K562 (cell line): Measurements from ENCODE around the gene OR52W1. TPM values are rescaled to one million over a fixed set of nuclear protein-coding genes. Genes with fewer than 3 reads are reported as not detected.

ENCODE experiments used
- E2F5 ChIP-seq: sonication (generic); formaldehyde crosslinking; IDR thresholded peaks from 2 replicates; pipeline ENCODE4 v1.8.0; 2022; ENCODE audit warnings: mild to moderate bottlenecking, missing genetic modification reagents
- HDAC1 ChIP-seq, 2 experiments: fragments of 450-650 bp; IDR thresholded peaks; 2 replicates each; pipeline ENCODE4 v1.6.1; 2016 to 2017; ENCODE audit warnings: inconsistent platforms in 1 of 2, mild to moderate bottlenecking in 1 of 2, moderate library complexity in 1 of 2
- LEF1 ChIP-seq: fragments of 450-650 bp; IDR thresholded peaks from 2 replicates; pipeline ENCODE4 v1.6.1; 2016; ENCODE audit warnings: mild to moderate bottlenecking
- NCOA4 ChIP-seq: fragments of 450-650 bp; IDR thresholded peaks from 2 replicates; pipeline ENCODE4 v1.6.1; 2018; ENCODE audit warnings: mild to moderate bottlenecking; ENCODE audit not compliant: partially characterized antibody
- NCOR1 ChIP-seq: fragments of 450-650 bp; IDR thresholded peaks from 2 replicates; pipeline ENCODE4 v1.6.1; 2016; ENCODE audit warnings: mild to moderate bottlenecking, moderate library complexity
- NFIX ChIP-seq: fragments of 250-450 bp; sonication (Bioruptor Pico); IDR thresholded peaks from 2 replicates; pipeline ENCODE4 v1.4.0; 2020; ENCODE audit warnings: low read depth, mild to moderate bottlenecking, moderate library complexity
- NUFIP1 ChIP-seq: fragments of 450-650 bp; IDR thresholded peaks from 2 replicates; pipeline ENCODE4 v1.6.1; 2018; ENCODE audit not compliant: partially characterized antibody
- PCBP2 ChIP-seq: fragments of 200-400 bp; formaldehyde crosslinking; IDR thresholded peaks from 2 replicates; pipeline ENCODE4 v1.6.1; 2018; ENCODE audit warnings: low read length, low read depth, mild to moderate bottlenecking, moderate library complexity; ENCODE audit not compliant: poor library complexity, severe bottlenecking
- POLR2AphosphoS5 ChIP-seq: IDR thresholded peaks from 2 replicates; pipeline ENCODE4 v1.6.1; 2011; ENCODE audit warnings: mild to moderate bottlenecking, low read depth, low read length, moderate library complexity; ENCODE audit not compliant: control insufficient read depth, insufficient read depth
- RBM14 ChIP-seq: fragments of 200-400 bp; formaldehyde crosslinking; IDR thresholded peaks from 2 replicates; pipeline ENCODE4 v1.6.1; 2018; ENCODE audit warnings: low read depth, mild to moderate bottlenecking, low read length, moderate library complexity, borderline replicate concordance; ENCODE audit not compliant: insufficient read depth
- RBM15 ChIP-seq: fragments of 200-400 bp; formaldehyde crosslinking; IDR thresholded peaks from 2 replicates; pipeline ENCODE4 v1.6.1; 2018; ENCODE audit warnings: mild to moderate bottlenecking, low read length, moderate library complexity; ENCODE audit not compliant: insufficient read depth
- RFX1 ChIP-seq: fragments of 450-650 bp; IDR thresholded peaks from 2 replicates; pipeline ENCODE4 v1.6.1; 2016; ENCODE audit warnings: mild to moderate bottlenecking, moderate library complexity
- SAFB ChIP-seq: fragments of 200-400 bp; formaldehyde crosslinking; IDR thresholded peaks from 2 replicates; pipeline ENCODE4 v1.6.1; 2017; ENCODE audit warnings: low read depth, low read length, borderline replicate concordance
- SMARCA4 ChIP-seq: fragments of 450-650 bp; IDR thresholded peaks from 2 replicates; pipeline ENCODE4 v1.6.1; 2016
- ZBTB43 ChIP-seq: sonication (generic); formaldehyde crosslinking; IDR thresholded peaks from 2 replicates; pipeline ENCODE4 v1.8.0; 2023; ENCODE audit warnings: mild to moderate bottlenecking, missing genetic modification reagents
- ZNF395 ChIP-seq: fragments of 200-800 bp; sonication (Bioruptor generic); IDR thresholded peaks from 2 replicates; pipeline ENCODE4 v1.6.1; 2017; ENCODE audit warnings: missing genetic modification characterization, missing compliant biosample characterization
- polyA plus RNA-seq, 8 experiments: library from polyadenylated mRNA; depleted of rRNA in 4 of 8; stranded (reverse) in 5 of 8; unstranded in 3 of 8; fragments of >200 nt; fragmentation: Nextera tagmentation in 2 of 8; fragmentation: Illumina TruSeq in 1 of 8; extraction: Ambion mirVana in 2 of 8; extraction: Trizol in 1 of 8; gene quantifications; 2 replicates each; pipeline versions ENCODE4 v1.2.1 to v1.2.3, GENCODE V29; 2011 to 2014; ENCODE audit warnings: inconsistent platforms in 1 of 8, missing spikeins in 1 of 8
- total RNA-seq, 7 experiments: library from RNA; depleted of rRNA in 6 of 7; stranded (reverse); fragments of >200 nt in 6 of 7; fragmentation: Illumina TruSeq in 2 of 7; extraction: Trizol in 2 of 7; gene quantifications; 2 replicates each; pipeline versions ENCODE4 v1.2.1 to v1.2.3, GENCODE V29; 2011 to 2021; ENCODE audit warnings: low replicate concordance in 1 of 7
- TF ChIP-seq, protein P1 (sequence below): fragments of 450-650 bp; conservative IDR thresholded peaks from 2 replicates; pipeline ENCODE4 v1.6.1; 2016; ENCODE audit warnings: missing genetic modification characterization, low read depth, mild to moderate bottlenecking, control low read depth, missing compliant biosample characterization
- TF ChIP-seq, protein P2 (sequence below): fragments of 450-650 bp; IDR thresholded peaks from 2 replicates; pipeline ENCODE4 v1.6.1; 2017; ENCODE audit warnings: antibody characterized with exemption, mild to moderate bottlenecking

The OR52W1 gene
- total and polyA plus RNA-seq, 9 of the 15 experiments (the other 6 are each of a cell fraction or from before 2014, with no cell fraction given): not detected

DNA sequence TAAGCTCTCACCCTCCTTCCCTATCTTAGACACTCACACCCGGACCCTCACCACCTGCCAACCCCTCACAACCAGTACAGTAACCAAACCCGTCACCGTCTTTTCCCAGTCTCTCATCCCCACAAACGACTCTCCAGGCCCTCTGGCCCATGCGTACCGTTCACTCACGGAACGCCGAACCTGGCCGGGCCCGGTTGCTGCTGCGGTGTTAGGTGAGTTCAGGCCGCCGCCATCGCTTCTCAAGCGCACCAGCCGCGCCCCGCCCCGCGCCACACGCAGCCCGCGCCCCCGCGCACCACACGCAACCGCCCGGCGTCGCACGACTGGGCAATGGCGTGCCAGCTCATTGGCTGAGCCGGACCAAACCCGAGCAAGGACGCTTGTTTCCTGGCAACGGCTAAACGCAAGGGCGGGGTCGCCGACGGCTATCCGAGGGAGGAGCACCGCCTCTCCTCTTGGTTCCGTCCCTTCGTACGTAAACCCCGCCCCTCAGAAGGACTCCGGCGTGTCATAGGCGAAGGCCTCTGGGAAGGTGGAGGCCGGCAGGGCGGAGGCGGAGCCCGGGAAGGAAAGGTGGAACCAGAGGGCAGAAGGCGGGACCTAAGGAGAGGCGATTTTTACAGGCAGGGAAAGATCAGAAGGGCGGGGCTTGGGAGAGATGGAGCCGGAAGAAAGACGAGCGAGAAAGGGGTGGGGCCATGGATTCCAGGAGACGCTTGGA is 35.5 kb downstream of the OR52W1 start, which contains the start of gene FHIP1B (continued):
- TF ChIP-seq ZBTB43 (CRISPR knock-in tag): no peak
- TF ChIP-seq, protein P1, sequence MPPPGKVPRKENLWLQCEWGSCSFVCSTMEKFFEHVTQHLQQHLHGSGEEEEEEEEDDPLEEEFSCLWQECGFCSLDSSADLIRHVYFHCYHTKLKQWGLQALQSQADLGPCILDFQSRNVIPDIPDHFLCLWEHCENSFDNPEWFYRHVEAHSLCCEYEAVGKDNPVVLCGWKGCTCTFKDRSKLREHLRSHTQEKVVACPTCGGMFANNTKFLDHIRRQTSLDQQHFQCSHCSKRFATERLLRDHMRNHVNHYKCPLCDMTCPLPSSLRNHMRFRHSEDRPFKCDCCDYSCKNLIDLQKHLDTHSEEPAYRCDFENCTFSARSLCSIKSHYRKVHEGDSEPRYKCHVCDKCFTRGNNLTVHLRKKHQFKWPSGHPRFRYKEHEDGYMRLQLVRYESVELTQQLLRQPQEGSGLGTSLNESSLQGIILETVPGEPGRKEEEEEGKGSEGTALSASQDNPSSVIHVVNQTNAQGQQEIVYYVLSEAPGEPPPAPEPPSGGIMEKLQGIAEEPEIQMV (tag): no peak
- TF ChIP-seq ZNF395 (CRISPR knock-in tag): no peak
- no peak for TF ChIP-seq NCOA4
- TF ChIP-seq POLR2AphosphoS5: peak; percentile 56; the same call in 1 of the 2 replicates
- no peak for TF ChIP-seq SAFB
- TF ChIP-seq RBM14: no peak
- TF ChIP-seq NUFIP1: no peak
- TF ChIP-seq E2F5 (CRISPR knock-in tag): peak; percentile 55; the same call in 1 of the 2 replicates
- no peak for TF ChIP-seq SMARCA4
- TF ChIP-seq, protein P2, sequence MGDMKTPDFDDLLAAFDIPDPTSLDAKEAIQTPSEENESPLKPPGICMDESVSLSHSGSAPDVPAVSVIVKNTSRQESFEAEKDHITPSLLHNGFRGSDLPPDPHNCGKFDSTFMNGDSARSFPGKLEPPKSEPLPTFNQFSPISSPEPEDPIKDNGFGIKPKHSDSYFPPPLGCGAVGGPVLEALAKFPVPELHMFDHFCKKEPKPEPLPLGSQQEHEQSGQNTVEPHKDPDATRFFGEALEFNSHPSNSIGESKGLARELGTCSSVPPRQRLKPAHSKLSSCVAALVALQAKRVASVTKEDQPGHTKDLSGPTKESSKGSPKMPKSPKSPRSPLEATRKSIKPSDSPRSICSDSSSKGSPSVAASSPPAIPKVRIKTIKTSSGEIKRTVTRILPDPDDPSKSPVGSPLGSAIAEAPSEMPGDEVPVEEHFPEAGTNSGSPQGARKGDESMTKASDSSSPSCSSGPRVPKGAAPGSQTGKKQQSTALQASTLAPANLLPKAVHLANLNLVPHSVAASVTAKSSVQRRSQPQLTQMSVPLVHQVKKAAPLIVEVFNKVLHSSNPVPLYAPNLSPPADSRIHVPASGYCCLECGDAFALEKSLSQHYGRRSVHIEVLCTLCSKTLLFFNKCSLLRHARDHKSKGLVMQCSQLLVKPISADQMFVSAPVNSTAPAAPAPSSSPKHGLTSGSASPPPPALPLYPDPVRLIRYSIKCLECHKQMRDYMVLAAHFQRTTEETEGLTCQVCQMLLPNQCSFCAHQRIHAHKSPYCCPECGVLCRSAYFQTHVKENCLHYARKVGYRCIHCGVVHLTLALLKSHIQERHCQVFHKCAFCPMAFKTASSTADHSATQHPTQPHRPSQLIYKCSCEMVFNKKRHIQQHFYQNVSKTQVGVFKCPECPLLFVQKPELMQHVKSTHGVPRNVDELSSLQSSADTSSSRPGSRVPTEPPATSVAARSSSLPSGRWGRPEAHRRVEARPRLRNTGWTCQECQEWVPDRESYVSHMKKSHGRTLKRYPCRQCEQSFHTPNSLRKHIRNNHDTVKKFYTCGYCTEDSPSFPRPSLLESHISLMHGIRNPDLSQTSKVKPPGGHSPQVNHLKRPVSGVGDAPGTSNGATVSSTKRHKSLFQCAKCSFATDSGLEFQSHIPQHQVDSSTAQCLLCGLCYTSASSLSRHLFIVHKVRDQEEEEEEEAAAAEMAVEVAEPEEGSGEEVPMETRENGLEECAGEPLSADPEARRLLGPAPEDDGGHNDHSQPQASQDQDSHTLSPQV: no peak
- peak in 1 of 2 experiments; percentile 87; a peak in 2 of 4 replicates for TF ChIP-seq HDAC1 (IDR thresholded peaks at IDR 0.05)
- TF ChIP-seq NCOR1: no peak
- TF ChIP-seq LEF1: no peak
- TF ChIP-seq NFIX: no peak
- TF ChIP-seq RFX1: peak; percentile 94
- no peak for TF ChIP-seq PCBP2
- TF ChIP-seq RBM15: no peak
